T-helper 17 cell (primary cell): ENCODE measurements around the gene ABCG8. TPM values are rescaled to one million over a fixed set of nuclear protein-coding genes. Genes with fewer than 3 reads are reported as not detected.

Source experiments
- ATAC-seq: fragments of 150-1000 bp; cut with Tn5 transposase; 2 replicates; pipeline ENCODE4 v1.10.0; 2021; ENCODE audit warnings: mild to moderate bottlenecking, moderate library complexity
- DNase-seq, 3 donors: peaks; one replicate each; pipeline versions ENCODE4 v3.0.0 to v3.0.0-alpha.2; 2020 to 2021
- H3K9me3 ChIP-seq: one replicate; pipeline ENCODE4 v1.7.0; 2013; ENCODE audit warnings: low read length, mild to moderate bottlenecking; ENCODE audit not compliant: control insufficient read depth, poor library complexity, severe bottlenecking
- H3K27ac Mint-ChIP-seq: one replicate; pipeline ENCODE4 v1.8.0; 2022; ENCODE audit warnings: mild to moderate bottlenecking, moderate library complexity, mixed read lengths
- H3K27me3 Mint-ChIP-seq: one replicate; pipeline ENCODE4 v1.8.0; 2022; ENCODE audit warnings: mixed read lengths
- H3K36me3 Mint-ChIP-seq: one replicate; pipeline ENCODE4 v1.8.0; 2022; ENCODE audit warnings: low read depth, mixed read lengths
- H3K4me1 Mint-ChIP-seq: one replicate; pipeline ENCODE4 v1.8.0; 2022; ENCODE audit warnings: mild to moderate bottlenecking, mixed read lengths
- H3K4me3 Mint-ChIP-seq: one replicate; pipeline ENCODE4 v1.8.0; 2022; ENCODE audit warnings: mild to moderate bottlenecking, moderate library complexity, mixed read lengths
- total RNA-seq, 4 donors: library from RNA in 2 of 4; stranded (reverse) in 2 of 4; gene quantifications; one replicate each; pipeline ENCODE4 v1.2.3 and lab custom pipeline; 2022 to 2026

The ABCG8 gene
- total RNA-seq, 2 donors from 2014 or later = not detected

GRCh38 chr2:43812947-43813346, 25.8 kb upstream of the ABCG8 start:
- no peaks in the 10 kb centered on the region for H3K9me3 ChIP-seq
- Mint-ChIP-seq H3K36me3 (no peaks in the 10 kb centered on the region), H3K4me1 (no peaks in the 10 kb centered on the region), H3K27me3 (no peaks in the 10 kb centered on the region), H3K27ac (no peak overlapping the region), H3K4me3 (no peak overlapping the region)
- ATAC-seq (no peak), DNase-seq (no peak)

DNA sequence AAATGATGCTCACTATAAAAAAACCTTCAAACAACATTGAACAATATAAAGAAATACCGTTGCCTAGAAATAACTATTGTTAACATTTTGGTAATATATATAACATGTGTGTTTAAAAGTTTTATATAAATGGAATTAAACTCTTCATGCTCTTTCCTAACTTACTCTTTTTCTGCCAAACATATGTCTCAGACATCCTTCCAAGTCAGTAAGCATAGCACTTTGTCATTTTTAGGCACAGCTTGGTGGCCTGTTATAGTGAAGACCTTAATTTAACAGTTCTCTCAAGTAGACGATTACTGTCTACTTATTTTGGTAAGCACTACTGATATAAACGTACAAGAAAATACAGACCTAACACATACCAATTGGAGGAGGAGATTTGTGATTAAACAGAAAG, 24.1 kb upstream of the ABCG8 start:
- no peaks in the 10 kb centered on the region for H3K36me3 Mint-ChIP-seq
- H3K27ac Mint-ChIP-seq = no peak overlapping the region
- no peaks in the 10 kb centered on the region for H3K9me3 ChIP-seq
- ATAC-seq = no peak
- no peak overlapping the region for H3K4me3 Mint-ChIP-seq
- DNase-seq = no peak
- H3K4me1 Mint-ChIP-seq = no peaks in the 10 kb centered on the region
- no peaks in the 10 kb centered on the region for H3K27me3 Mint-ChIP-seq

DNA sequence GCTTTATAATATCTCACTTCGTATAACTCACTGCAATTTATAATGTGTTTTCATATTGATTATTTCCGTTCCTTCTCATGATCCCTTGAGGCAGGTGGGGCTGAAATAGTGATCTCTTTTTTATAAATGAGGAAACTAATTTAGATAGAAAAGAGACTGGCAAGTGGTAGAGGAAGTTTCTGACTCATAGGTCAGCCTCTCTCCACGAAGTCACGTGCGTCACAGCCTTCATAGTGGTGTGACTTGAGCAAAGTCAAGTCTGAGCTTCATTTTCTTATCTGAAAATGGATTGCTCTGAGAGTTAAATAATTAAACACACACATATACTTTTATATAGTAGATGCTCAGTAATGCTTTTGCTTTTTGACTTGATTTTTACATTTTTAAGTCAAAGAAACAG, 20.0 kb upstream of the ABCG8 start:
- Mint-ChIP-seq H3K4me3 (no peak overlapping the region), H3K4me1 (no peaks in the 10 kb centered on the region), H3K27me3 (peaks cover 15% of the 10 kb centered on the region), H3K36me3 (peaks cover 3% of the 10 kb centered on the region), H3K27ac (no peak overlapping the region)
- H3K9me3 ChIP-seq = no peaks in the 10 kb centered on the region
- DNase-seq (no peak), ATAC-seq (no peak)

DNA sequence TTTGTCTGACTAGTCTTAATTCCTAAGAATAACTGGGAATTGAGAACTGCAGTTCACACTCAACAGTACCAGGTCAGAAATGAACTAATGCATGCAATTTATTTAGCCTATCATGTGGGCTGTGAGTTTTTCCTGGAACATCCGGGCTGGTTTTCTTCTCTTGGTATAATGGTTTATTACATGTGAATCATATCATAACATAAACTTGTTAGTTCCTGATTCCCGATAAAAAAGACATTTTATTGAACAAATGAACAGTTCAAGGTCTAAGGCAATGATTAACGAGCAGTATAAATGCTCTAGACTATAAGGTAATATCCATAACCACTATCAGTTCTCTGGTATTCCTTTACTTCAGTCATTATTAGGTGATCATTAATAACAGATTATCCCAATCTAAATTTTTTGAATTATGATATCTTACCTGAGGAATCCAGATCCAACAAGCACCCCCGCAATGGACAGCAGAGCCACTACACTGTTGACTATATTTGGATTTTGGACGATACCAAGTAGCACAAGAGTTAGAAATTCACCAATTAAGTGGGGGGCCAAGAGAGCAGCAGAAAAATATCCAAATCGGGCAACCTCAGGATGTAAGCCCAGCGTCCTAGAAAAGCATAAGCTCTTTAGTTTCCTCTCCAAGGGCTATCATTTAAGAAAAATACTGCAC, 19.1 kb upstream of the ABCG8 start:
- Mint-ChIP-seq H3K36me3 (peaks cover 3% of the 10 kb centered on the region), H3K27me3 (peaks cover 23% of the 10 kb centered on the region), H3K4me3 (no peak overlapping the region), H3K27ac (no peak overlapping the region), H3K4me1 (no peaks in the 10 kb centered on the region)
- no peaks in the 10 kb centered on the region for H3K9me3 ChIP-seq
- ATAC-seq = no peak
- DNase-seq = no peak

DNA sequence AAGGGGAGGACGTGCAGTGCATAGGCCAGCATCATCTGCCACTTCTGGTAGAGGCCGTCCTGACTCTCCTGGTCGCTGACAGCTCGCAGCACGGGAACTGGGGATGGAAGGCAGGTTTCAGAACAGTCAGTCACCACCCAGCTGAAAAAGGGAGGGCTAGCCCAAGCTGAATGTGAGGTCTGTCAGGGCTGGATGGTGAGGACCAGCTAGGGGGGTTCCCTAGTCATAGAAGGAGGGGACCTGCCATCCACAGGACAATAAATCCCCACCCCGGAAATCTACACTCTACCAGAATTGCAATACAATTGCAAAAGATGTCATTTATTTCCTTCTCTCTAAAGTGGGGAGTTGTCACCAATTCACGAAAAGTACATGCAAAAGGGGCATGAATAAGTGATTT, 15.9 kb upstream of the ABCG8 start:
- ATAC-seq = no peak
- no peaks in the 10 kb centered on the region for H3K9me3 ChIP-seq
- H3K4me1 Mint-ChIP-seq = no peaks in the 10 kb centered on the region
- no peak overlapping the region for H3K4me3 Mint-ChIP-seq
- no peak overlapping the region for H3K27ac Mint-ChIP-seq
- DNase-seq = no peak
- H3K27me3 Mint-ChIP-seq = peaks cover 39% of the 10 kb centered on the region
- peaks cover 3% of the 10 kb centered on the region for H3K36me3 Mint-ChIP-seq

- H3K4me1 Mint-ChIP-seq = no peaks in the 10 kb centered on the region
- H3K27ac Mint-ChIP-seq = no peak overlapping the region
- no peak overlapping the region for H3K4me3 Mint-ChIP-seq
- ATAC-seq (no peak), DNase-seq (no peak)
- H3K27me3 Mint-ChIP-seq = peaks cover 42% of the 10 kb centered on the region
- H3K9me3 ChIP-seq = no peaks in the 10 kb centered on the region
- peaks cover 3% of the 10 kb centered on the region for H3K36me3 Mint-ChIP-seq
These were observed 15.0 kb upstream of the ABCG8 start for GRCh38 chr2:43823751-43824150.

GRCh38 chr2:43824512-43824911, 14.3 kb upstream of the ABCG8 start:
- H3K27me3 Mint-ChIP-seq = peaks cover 44% of the 10 kb centered on the region
- H3K9me3 ChIP-seq = no peaks in the 10 kb centered on the region
- H3K4me1 Mint-ChIP-seq = no peaks in the 10 kb centered on the region
- H3K27ac Mint-ChIP-seq = no peak overlapping the region
- peaks cover 3% of the 10 kb centered on the region for H3K36me3 Mint-ChIP-seq
- no peak for ATAC-seq
- H3K4me3 Mint-ChIP-seq = no peak overlapping the region
- DNase-seq = no peak

GRCh38 chr2:43824951-43825493, 13.7 kb upstream of the ABCG8 start:
- DNase-seq (no peak), ATAC-seq (no peak)
- Mint-ChIP-seq H3K36me3 (peaks cover 3% of the 10 kb centered on the region), H3K27ac (no peak overlapping the region), H3K4me1 (no peaks in the 10 kb centered on the region), H3K27me3 (peaks cover 49% of the 10 kb centered on the region), H3K4me3 (no peak overlapping the region)
- no peaks in the 10 kb centered on the region for H3K9me3 ChIP-seq

DNA sequence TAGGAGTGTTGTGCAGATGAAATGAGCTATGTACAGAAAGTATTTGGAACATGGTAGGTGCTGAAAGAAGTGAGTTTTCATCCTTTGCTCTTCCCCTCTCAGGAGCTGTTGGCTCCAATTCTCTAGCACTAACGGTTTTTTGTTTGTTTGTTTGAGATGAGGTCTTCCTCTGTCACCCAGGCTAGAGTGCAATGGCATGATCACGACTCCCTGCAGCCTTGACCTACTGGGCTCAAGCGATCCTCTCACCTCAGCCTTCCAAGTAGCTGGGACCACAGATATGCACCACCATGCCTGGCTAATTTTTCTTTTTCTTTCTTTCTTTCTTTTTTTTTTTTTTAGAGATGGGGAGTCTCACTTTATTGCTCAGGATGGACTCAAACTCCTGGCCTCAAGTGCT, 12.9 kb upstream of the ABCG8 start:
- Mint-ChIP-seq H3K27me3 (peaks cover 57% of the 10 kb centered on the region), H3K27ac (no peak overlapping the region)
- DNase-seq = no peak

DNA sequence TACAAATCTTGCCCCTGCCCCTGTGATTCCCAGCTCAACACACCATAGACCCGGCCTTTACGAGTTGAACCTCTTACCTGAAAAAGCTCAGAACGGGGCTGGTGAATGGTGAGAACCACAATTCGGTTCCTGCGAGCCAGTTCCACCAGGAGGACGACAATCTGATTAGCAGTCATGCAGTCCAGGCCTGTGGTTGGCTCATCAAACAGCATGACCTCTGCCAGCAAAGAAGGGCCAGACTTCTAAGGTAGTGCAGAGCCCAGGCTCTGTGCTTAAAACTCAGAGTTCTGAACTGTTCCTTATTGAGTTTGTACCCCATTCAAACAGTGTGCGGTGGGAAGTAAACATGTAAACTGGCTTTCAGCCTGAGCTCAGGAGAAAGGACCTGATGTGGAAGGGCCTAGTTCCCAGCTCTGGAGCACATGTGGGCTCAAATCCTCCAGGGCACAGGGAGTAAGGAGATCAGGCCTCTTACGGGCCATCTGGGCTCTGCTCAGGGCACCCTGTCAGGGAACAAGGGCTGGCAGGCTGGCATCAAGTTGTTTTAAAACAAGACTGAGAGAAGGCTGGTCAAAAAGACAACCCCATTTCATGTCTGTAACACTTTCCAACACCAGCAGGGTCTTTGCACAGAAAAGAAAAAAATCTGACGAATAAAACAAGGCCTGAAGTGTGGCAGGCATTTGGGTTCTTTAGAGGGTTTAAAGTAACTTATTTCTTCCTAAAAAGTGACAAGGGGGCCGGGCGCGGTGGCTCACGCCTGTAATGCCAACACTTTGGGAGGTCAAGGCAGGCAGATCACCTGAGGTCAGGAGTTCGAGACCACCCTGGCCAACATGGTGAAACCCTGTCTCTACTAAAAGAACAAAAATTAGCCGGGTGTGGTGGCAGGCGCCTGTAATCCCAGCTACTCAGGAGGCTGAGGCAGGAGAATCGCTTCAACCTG, 12.2 kb upstream of the ABCG8 start:
- Mint-ChIP-seq H3K27me3 (peaks cover 59% of the 10 kb centered on the region), H3K36me3 (peaks cover 5% of the 10 kb centered on the region), H3K4me3 (no peak overlapping the region), H3K27ac (no peak overlapping the region), H3K4me1 (peaks cover 3% of the 10 kb centered on the region)
- H3K9me3 ChIP-seq = no peaks in the 10 kb centered on the region
- no peak for ATAC-seq
- DNase-seq = no peak

More for the DNA sequence above, 12.9 kb upstream of the ABCG8 start:
- no peaks in the 10 kb centered on the region for H3K9me3 ChIP-seq
- no peak for ATAC-seq
- Mint-ChIP-seq H3K4me3 (no peak overlapping the region), H3K36me3 (peaks cover 3% of the 10 kb centered on the region), H3K4me1 (no peaks in the 10 kb centered on the region)

DNA sequence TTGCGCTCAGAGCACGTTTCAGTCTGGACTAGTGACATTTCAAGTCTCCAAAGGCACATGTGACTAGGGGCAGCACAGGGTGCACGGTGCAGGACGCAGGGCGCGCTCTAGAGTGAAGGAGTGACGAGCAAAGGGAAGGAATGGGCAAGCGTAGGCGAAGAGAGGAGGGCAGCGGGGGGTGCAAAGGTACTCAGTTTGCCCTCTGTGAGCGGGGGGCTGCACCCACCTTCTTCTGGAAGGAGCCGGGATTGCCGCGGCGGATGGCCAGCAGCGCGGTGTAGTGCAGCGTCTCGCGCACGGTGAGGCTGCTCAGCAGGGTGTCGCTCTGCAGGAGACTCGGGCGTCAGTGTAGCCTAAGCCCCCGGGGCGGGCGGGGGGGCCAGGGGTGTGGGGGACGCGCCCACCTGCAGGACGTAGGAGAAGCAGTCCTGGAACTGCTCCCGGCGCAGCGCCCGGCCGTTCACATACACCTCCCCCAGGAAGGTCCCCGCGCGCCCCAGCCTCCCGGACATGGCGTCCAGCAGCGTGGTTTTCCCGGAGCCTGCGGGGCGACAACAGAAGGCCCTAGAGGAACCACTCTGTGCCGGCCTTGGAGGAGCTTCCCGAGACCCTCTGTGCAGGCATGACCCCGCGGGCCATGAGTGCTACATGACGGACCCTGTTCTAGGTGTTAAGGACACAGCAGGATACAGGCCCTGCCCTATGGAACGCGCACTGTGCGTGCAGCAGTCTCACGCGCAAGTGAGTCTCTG, 7.1 kb upstream of the ABCG8 start:
- no peak for ATAC-seq
- no peak overlapping the region for H3K4me3 Mint-ChIP-seq

DNA sequence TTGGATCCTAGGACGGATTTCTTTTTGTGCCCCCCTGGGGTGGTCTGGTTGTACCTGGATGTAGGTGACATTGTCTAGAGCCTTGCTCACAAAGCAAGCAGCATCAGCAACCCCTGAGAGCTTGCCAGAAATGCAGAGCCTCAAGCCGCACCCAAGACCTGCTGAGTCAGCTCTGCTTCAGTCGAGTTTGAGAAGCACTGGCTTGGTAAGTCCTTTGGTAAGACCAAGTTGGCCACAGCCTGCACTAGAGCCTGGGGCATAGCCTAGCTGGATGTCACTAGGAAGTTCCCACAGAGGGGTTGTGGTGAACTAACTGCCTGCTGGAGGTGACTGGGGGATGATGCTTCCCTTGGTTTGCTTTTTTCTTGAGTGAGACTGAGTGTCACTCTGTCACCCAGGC, 6.3 kb upstream of the ABCG8 start:
- ATAC-seq (no peak), DNase-seq (no peak)
- Mint-ChIP-seq H3K4me3 (no peak overlapping the region), H3K27me3 (peaks cover 41% of the 10 kb centered on the region), H3K36me3 (peaks cover 2% of the 10 kb centered on the region), H3K27ac (no peak overlapping the region), H3K4me1 (peaks cover 4% of the 10 kb centered on the region)
- no peaks in the 10 kb centered on the region for H3K9me3 ChIP-seq

More for the DNA sequence above, 7.1 kb upstream of the ABCG8 start:
- H3K36me3 Mint-ChIP-seq = peaks cover 2% of the 10 kb centered on the region
- H3K27ac Mint-ChIP-seq = no peak overlapping the region
- DNase-seq = no peak
- H3K27me3 Mint-ChIP-seq = peaks cover 42% of the 10 kb centered on the region
- peaks cover 4% of the 10 kb centered on the region for H3K4me1 Mint-ChIP-seq
- no peaks in the 10 kb centered on the region for H3K9me3 ChIP-seq

GRCh38 chr2:43837033-43837432, 1.7 kb upstream of the ABCG8 start:
- ATAC-seq (no peak), DNase-seq (no peak)
- Mint-ChIP-seq H3K27ac (no peak overlapping the region), H3K4me1 (no peaks in the 10 kb centered on the region), H3K27me3 (peaks cover 22% of the 10 kb centered on the region), H3K4me3 (no peak overlapping the region), H3K36me3 (no peaks in the 10 kb centered on the region)
- H3K9me3 ChIP-seq = no peaks in the 10 kb centered on the region
